Measurements from ENCODE around the gene CAV2.

DNA sequence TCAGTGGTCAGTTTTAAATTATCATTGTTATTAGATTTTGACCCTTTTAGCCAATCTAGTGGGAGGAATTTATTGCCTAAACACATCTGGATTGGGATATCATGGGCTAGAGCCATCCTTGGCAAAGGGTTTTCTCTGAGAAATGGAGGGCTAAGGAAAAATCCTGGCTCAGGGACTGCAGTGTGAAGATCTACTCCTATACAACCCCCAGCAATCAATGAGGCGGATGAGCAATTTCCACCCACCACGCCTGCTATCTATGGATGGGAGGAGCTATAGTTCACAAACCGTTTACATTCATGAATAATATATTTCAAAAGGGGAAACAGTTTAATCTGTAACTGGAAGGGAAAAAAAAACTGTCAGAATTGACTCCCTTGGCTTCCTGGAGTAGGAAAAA lies 28.0 kb downstream of the CAV2 start:
- TF ChIP-seq CTCF (conservative IDR thresholded peaks at IDR 0.05; ENCODE audit: low read length) (no peak), EZH2phosphoT487 (IDR thresholded peaks at IDR 0.05; ENCODE audit: borderline replicate concordance, low read depth, low read length) (no peak)
